GM21825 (cell line): ENCODE data around the gene FARP1.

ENCODE experiments used
- ATAC-seq: cut with Tn5 transposase; IDR thresholded peaks from one replicate; pipeline ENCODE4 v1.9.1; 2021; ENCODE audit warnings: mild to moderate bottlenecking, moderate library complexity; ENCODE audit not compliant: unreplicated experiment

FARP1 gene

DNA sequence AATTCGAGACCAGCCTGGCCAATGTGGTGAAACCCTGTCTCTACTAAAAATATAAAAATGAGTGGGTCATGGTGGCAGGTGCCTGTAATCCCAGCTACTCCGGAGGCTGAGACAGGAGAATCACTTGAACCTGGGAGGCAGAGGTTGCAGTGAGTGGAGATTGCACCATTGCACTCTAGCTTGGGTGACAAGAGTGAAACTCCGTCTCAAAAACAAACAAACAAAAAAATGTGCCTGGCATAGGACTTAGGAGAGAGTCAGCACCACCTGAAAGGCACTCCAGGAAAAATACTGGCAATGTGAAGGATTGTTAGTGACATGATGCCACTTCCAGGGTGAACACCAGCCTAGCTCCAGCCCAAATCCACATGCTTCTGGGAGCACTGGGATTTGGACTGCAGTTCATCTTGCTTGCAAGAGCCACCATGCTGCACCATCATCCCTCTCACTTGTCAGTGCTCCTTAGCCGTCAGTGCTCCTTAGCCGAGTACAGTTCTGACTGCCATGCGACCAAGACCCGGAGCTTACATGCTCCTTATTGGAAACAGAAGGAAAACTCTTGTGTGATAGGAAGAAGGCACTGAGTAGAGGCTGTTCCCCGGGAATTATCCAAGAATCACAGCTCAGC, 179.3 kb downstream of the FARP1 start:
- ATAC-seq, result no peak

DNA sequence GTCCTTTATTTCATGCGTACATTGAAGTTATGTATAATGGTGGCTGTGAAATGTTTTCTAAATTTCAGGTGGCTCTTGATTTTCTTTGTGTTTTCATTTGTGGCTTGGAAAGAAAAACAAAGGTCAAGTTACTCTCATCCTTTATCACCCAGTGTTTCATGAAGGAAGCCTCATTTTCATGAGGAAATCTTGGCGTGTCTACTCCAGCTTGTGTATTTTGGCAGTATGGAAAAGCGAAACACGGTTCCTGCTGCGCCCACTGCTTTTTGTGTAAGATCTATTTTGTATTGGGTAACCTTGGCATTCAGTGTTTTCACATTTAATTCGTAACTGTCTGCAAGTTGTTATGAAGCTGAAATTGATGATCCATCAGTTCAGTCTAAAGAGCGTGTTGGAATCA, 181.2 kb downstream of the FARP1 start:
- no peak for ATAC-seq

GRCh38 chr13:98325724-98326123, 182.8 kb downstream of the FARP1 start:
- no peak for ATAC-seq

- ATAC-seq, result no peak
These were observed 183.4 kb downstream of the FARP1 start for GRCh38 chr13:98326291-98326690.

- ATAC-seq, result no peak
These were observed 184.7 kb downstream of the FARP1 start for GRCh38 chr13:98327371-98328270.

GRCh38 chr13:98328511-98328910, 185.6 kb downstream of the FARP1 start:
- no peak for ATAC-seq

DNA sequence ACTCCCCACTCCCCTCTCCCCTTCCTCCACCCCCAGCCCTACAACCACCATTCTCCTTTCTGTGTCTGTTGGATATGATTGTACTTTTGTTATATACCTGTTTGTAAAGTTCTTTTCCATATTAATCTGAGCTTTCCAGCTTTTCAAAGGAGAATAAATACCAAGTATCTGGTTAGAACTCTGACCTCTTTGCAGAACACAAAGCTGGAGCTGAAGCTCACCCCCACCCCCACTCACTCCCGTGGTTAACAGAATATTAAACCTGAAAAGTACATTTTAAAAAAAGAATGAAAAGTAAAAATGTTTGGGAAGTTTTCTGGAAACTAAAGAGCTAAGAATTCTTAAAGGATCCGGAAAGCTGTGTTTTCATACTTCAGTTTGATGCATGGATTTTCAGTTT, 189.3 kb downstream of the FARP1 start:
- ATAC-seq, result no peak

DNA sequence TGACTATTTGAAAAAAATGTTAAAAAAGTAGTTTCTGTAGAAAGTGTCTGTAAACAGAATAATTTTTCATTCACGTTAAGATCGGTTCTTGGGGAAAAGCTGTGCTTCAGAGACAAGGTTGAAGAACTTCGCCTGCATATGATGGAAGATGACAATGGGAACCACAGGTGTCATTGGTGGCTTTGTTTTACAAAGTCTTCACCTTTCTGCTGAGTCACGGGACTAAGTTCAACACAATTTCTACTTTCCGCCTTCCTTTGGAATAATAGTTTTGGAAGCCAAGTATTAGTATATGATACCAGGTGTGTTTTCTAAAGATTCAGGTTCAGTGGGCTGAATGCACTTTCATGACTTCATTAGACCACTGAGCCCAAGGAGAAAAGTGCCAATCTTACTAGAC, 189.8 kb downstream of the FARP1 start:
- ATAC-seq, result no peak

GRCh38 chr13:98333486-98333885, 190.6 kb downstream of the FARP1 start:
- no peak for ATAC-seq

DNA sequence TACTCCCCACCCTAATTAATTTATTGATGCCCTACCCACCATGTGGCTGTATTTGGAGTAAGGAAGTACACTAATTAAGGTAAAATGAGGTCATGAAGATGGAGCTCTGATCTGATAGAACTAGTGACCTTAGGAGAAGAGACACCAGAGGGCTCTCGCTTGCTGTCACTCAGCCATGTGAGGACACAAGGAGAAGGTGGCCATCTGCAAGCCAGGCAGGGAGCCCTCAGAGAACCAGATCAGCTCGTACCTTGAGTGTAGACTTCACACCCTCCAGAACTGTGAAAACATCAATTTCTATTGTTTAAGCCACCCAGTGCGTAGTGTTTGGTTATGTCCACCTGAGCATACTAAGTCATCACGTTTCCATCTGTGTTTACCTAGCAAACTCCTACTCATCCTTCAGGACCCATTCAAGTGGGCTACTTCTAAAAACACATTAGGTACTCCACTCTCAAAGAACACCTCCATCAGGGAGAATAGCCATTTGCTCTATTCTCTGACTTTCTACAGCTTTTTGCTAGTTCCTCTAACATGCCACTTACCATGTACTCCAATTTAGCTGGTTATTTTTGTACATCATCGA, 191.8 kb downstream of the FARP1 start:
- no peak for ATAC-seq

DNA sequence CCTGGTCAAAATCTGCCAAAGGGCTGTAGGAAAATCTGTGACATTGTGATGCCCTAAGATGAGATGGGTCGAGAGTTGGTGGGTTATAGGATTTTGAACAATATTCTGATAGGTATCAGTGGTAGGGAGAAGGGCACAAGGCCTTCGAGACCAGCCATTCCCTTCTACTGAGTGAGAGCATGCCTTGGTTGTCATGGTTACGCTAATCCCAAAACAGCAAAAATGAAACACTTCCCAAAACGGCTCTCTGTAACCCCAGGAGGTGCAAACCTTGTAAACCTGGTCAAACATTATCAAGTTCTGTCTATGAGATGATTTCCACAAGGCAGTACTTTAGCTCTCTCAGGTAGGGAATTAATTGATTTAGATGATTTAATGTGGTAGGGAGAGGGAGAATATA, 192.8 kb downstream of the FARP1 start:
- ATAC-seq, result no peak

DNA sequence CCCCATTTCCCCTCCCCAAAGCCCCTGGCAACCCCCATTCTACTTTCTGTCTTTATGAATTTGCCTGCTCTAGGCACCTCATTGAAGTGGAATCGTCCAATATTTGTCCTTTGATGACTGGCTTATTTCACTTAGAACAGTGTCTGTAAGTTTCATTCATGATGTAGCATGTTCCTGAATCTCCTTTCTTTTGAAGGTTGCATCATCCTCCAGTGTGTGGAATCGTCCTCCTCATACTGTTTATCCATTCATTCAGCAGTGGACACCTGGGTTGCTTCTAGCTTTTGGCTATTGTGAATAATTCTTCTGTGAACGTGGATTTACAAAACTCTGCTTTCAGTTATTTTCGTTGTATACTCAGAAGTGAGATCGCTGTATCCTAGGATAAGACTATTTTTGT, 195.4 kb downstream of the FARP1 start:
- no peak for ATAC-seq

DNA sequence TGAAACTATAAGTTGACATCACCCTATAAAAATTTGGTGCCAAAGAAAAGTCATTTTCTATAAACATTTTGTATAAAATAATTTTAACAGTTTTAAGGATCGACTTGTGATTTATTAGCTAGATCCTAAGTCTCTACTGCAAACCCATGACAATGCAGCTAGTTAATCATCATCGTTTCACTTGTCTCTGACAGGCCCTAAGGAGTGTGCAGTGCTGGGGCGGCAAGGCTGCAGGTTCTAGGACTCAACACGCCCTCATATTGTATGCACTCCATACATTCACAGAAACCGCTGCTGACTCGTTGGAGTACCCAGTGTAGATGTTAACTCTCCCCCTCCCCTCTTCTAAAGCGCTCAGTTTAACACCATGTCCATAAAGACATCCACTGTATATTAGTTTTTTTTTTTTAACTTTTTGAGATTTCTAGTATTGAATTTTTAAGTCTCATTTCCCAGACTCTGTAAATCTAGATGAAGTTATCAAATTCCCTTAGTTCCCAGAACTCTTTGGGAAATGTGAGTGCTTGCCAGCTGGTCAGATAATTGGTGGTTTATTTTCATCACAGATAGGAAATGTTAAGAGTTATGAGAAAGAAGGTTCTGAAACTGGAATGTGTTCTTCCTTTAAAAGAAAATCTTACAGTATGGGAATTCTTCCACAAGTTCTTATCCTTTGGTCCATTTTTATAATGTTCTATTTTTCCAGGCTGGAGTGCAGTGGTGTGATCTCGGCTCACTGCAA, 197.0 kb downstream of the FARP1 start:
- ATAC-seq, result no peak

GRCh38 chr13:98342953-98343352, 200.1 kb downstream of the FARP1 start:
- no peak for ATAC-seq

- ATAC-seq, result no peak
These were observed 200.6 kb downstream of the FARP1 start for GRCh38 chr13:98343461-98343860.

GRCh38 chr13:98344392-98344791, 201.5 kb downstream of the FARP1 start:
- ATAC-seq, result no peak

GRCh38 chr13:98345107-98345935, 202.4 kb downstream of the FARP1 start:
- no peak for ATAC-seq

DNA sequence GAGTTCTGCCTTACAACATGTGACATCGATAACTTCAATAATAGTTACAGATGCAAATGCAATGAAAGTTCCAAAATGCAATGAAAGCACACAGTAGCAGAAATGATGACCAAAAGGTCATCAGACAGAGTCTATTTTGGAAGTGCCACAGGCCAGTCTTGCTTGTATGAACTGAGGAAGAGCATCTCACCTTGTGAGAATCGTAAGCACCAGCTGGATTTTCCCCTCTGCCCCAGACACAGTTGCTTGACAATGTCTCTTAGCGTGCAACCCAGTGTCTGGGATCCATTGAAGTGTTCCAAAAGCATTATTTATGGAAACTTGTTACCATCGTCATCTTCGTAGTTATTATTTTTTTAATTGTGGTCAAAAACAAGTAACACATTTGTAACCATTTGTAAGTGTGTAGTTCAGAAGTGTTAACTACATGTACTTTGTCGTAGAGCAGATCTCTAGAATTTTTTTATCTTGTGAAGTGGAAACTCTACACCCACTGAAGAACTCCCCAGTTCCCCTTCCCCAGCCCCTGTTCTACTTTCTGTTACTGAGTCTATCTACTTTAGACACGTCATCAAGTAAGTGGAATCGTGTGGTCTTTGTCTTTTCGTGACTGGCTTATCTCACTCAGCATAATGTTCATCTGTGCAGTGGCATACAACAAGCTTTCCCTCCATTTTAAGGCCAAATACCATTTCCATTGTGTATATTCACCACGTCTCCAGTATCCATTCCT, 204.2 kb downstream of the FARP1 start:
- no peak for ATAC-seq

GRCh38 chr13:98347756-98348155, 204.9 kb downstream of the FARP1 start:
- ATAC-seq, result no peak
